ENCODE results near the gene BNC2. TPM values are rescaled to one million over a fixed set of nuclear protein-coding genes. Genes with fewer than 3 reads are reported as not detected.

The BNC2 gene
- total and polyA plus RNA-seq, 7 experiments from 2014 or later, result 0.05 to 1.5 (median 0.59) TPM; not detected in 3

- H3K36me3 ChIP-seq (ENCODE audit: control insufficient read depth in 2 of 3, insufficient read depth in 3 of 3, low read length in 3 of 3), result no peaks in the 10 kb centered on the region
- H3K4me1 Mint-ChIP-seq, result no peaks in the 10 kb centered on the region
- H3K27ac Mint-ChIP-seq, result no peak overlapping the region
- CTCF ChIA-PET, result no interaction called here
- H3K27ac ChIP-seq (ENCODE audit: low read depth, low read length), result no peak overlapping the region
- no peaks in the 10 kb centered on the region for H3K4me1 ChIP-seq (ENCODE audit: control insufficient read depth in 2 of 2, insufficient read depth in 2 of 2, low read length in 2 of 2)
- no peaks in the 10 kb centered on the region for H3K9me3 ChIP-seq (ENCODE audit: control insufficient read depth in 2 of 3, low read length in 3 of 3)
- no peak for ATAC-seq
- peaks cover 0 to 5% (median 0%) of the 10 kb centered on the region in 11 donors for H3K9me3 Mint-ChIP-seq
- POLR2A ChIA-PET, result no interaction called here
- H3K36me3 Mint-ChIP-seq, result no peaks in the 10 kb centered on the region
- H3K27me3 Mint-ChIP-seq, result peaks cover 0 to 3% (median 0%) of the 10 kb centered on the region in 5 donors
- H3K27me3 ChIP-seq (ENCODE audit: control insufficient read depth in 2 of 2, insufficient read depth in 2 of 2, low read length in 2 of 2), result no peaks in the 10 kb centered on the region
- intact Hi-C loops (cut with micrococcal nuclease), result no loop called here
- DNase-seq, result no peak
- no peak overlapping the region for H3K4me3 Mint-ChIP-seq
- no peak overlapping the region for H3K4me3 ChIP-seq (ENCODE audit: low read length)
Observed at GRCh38 chr9:16639644-16640043, 230.8 kb downstream of the BNC2 start.

DNA sequence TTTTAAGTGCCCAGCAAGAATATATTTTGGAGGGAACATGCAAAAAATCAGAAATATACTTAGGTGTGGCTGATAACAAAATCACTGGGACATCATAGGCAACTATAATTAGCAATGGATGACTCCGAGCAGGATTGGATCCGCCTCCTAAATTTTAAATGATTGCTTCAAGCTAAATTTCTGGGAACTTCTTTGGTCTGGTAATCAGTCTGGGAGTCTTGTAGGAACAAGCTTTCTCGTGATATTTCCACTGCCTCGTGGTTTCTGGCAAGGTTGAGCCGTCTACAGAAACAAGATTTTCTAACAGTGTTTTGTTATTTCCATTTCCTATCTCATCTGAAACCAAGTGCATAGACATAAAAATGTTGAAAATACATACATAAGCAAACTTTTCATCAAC is 232.6 kb downstream of the BNC2 start:
- no peak for ATAC-seq
- H3K9me3 Mint-ChIP-seq, result peaks cover 0 to 5% (median 0%) of the 10 kb centered on the region in 11 donors
- H3K27ac Mint-ChIP-seq, result no peak overlapping the region
- peaks cover 0 to 3% (median 0%) of the 10 kb centered on the region in 5 donors for H3K27me3 Mint-ChIP-seq
- H3K4me3 Mint-ChIP-seq, result no peak overlapping the region
- no peak for DNase-seq
- H3K36me3 Mint-ChIP-seq, result no peaks in the 10 kb centered on the region
- POLR2A ChIA-PET, result no interaction called here
- no peak overlapping the region for H3K27ac ChIP-seq (ENCODE audit: low read depth, low read length)
- H3K4me1 ChIP-seq (ENCODE audit: control insufficient read depth in 2 of 2, insufficient read depth in 2 of 2, low read length in 2 of 2), result no peaks in the 10 kb centered on the region
- no peak overlapping the region for H3K4me3 ChIP-seq (ENCODE audit: low read length)
- no peaks in the 10 kb centered on the region for H3K4me1 Mint-ChIP-seq
- no peaks in the 10 kb centered on the region for H3K27me3 ChIP-seq (ENCODE audit: control insufficient read depth in 2 of 2, insufficient read depth in 2 of 2, low read length in 2 of 2)
- intact Hi-C loops (cut with micrococcal nuclease), result no loop called here
- H3K36me3 ChIP-seq (ENCODE audit: control insufficient read depth in 2 of 3, insufficient read depth in 3 of 3, low read length in 3 of 3), result no peaks in the 10 kb centered on the region
- no peaks in the 10 kb centered on the region for H3K9me3 ChIP-seq (ENCODE audit: control insufficient read depth in 2 of 3, low read length in 3 of 3)
- CTCF ChIA-PET, result no interaction called here

DNA sequence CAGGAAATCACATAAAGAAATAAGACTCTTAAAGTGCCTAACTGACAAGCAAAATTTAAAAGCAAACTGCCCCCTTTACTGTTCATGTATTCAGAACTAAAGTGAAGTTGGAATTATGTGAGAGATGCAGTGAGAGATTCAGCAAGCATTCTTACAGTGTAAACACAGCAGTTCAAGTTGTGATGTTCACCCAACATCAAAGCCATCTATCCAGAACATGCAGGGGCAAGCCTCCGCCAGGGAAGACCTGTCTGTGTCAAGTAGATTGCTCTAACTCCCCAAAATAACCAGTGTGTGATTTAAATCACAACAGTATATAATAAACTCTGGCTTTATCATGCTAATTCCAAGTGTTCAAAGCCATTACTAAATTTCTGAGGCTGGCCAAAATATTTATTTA is 233.3 kb downstream of the BNC2 start:
- no peak for DNase-seq
- H3K36me3 ChIP-seq (ENCODE audit: control insufficient read depth in 2 of 3, insufficient read depth in 3 of 3, low read length in 3 of 3), result no peaks in the 10 kb centered on the region

DNA sequence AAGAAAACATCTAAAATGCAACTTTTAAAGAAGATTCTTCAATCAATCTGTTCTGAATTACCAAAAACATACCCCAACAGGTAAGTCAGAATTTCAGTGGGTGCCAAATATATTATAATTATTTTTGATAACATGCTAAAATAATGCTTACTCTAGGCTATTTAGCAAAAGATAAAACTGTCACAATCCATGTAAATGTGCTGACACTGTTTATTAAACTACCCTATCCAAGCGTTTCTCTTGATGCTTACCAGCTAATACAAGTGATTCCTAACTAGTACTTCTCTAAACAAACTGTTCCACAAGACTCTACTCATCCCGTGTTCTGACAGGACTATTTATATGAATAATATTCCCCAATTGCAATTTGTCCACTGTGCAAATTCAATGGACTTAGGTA is 236.7 kb downstream of the BNC2 start:
- Mint-ChIP-seq H3K4me1 (no peaks in the 10 kb centered on the region), H3K27me3 (no peaks in the 10 kb centered on the region), H3K4me3 (no peak overlapping the region), H3K27ac (no peak overlapping the region), H3K36me3 (no peaks in the 10 kb centered on the region), H3K9me3 (peaks cover 0 to 5% (median 0%) of the 10 kb centered on the region in 11 donors)
- ChIA-PET CTCF (no interaction called here), POLR2A (no interaction called here)
- H3K27ac ChIP-seq (ENCODE audit: low read depth, low read length), result no peak overlapping the region
- H3K36me3 ChIP-seq (ENCODE audit: control insufficient read depth in 2 of 3, insufficient read depth in 3 of 3, low read length in 3 of 3), result no peaks in the 10 kb centered on the region
- intact Hi-C loops (cut with micrococcal nuclease), result no loop called here
- no peaks in the 10 kb centered on the region for H3K27me3 ChIP-seq (ENCODE audit: control insufficient read depth in 2 of 2, insufficient read depth in 2 of 2, low read length in 2 of 2)
- no peak for ATAC-seq
- DNase-seq, result no peak
- H3K4me1 ChIP-seq (ENCODE audit: control insufficient read depth in 2 of 2, insufficient read depth in 2 of 2, low read length in 2 of 2), result no peaks in the 10 kb centered on the region
- H3K4me3 ChIP-seq (ENCODE audit: low read length), result no peak overlapping the region
- no peaks in the 10 kb centered on the region for H3K9me3 ChIP-seq (ENCODE audit: control insufficient read depth in 2 of 3, low read length in 3 of 3)

More for the DNA sequence above, 233.3 kb downstream of the BNC2 start:
- H3K36me3 Mint-ChIP-seq, result no peaks in the 10 kb centered on the region
- peaks cover 0 to 5% (median 0%) of the 10 kb centered on the region in 11 donors for H3K9me3 Mint-ChIP-seq
- H3K27ac ChIP-seq (ENCODE audit: low read depth, low read length), result no peak overlapping the region
- ATAC-seq, result no peak
- ChIA-PET CTCF (no interaction called here), POLR2A (no interaction called here)
- H3K27me3 ChIP-seq (ENCODE audit: control insufficient read depth in 2 of 2, insufficient read depth in 2 of 2, low read length in 2 of 2), result no peaks in the 10 kb centered on the region
- no peaks in the 10 kb centered on the region for H3K4me1 Mint-ChIP-seq
- H3K9me3 ChIP-seq (ENCODE audit: control insufficient read depth in 2 of 3, low read length in 3 of 3), result no peaks in the 10 kb centered on the region
- no peak overlapping the region for H3K4me3 ChIP-seq (ENCODE audit: low read length)
- no peaks in the 10 kb centered on the region for H3K4me1 ChIP-seq (ENCODE audit: control insufficient read depth in 2 of 2, insufficient read depth in 2 of 2, low read length in 2 of 2)
- peaks cover 0 to 3% (median 0%) of the 10 kb centered on the region in 5 donors for H3K27me3 Mint-ChIP-seq
- no peak overlapping the region for H3K27ac Mint-ChIP-seq
- H3K4me3 Mint-ChIP-seq, result no peak overlapping the region
- intact Hi-C loops (cut with micrococcal nuclease), result no loop called here

DNA sequence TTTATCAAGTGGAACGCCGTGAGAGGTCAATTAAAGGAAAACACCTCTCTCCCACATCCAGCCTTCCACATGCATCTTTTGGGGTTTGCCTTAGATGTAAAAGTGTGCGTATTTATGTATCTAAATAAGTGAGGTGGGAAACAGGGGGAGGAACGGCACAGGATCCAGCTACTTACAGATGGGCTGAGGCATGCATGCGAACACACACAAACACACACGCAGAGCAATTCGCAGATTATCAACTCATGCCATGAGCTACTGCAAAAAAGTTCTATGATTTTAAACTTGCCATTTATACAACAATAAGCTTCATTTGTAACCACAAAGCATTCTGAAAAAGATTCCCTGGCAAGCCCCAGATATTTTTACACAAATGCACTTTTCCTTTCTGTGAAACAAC is 242.1 kb downstream of the BNC2 start:
- CTCF ChIA-PET, result no interaction called here
- no peaks in the 10 kb centered on the region for H3K27me3 Mint-ChIP-seq
- H3K9me3 ChIP-seq (ENCODE audit: control insufficient read depth in 2 of 3, low read length in 3 of 3), result no peaks in the 10 kb centered on the region
- H3K4me3 Mint-ChIP-seq, result no peak overlapping the region
- H3K9me3 Mint-ChIP-seq, result peaks cover 0 to 6% (median 0%) of the 10 kb centered on the region in 11 donors
- ATAC-seq (no peak), DNase-seq (no peak)
- H3K4me3 ChIP-seq (ENCODE audit: low read length), result no peak overlapping the region
- no peaks in the 10 kb centered on the region for H3K36me3 ChIP-seq (ENCODE audit: control insufficient read depth in 2 of 3, insufficient read depth in 3 of 3, low read length in 3 of 3)
- intact Hi-C loops (cut with micrococcal nuclease), result no loop called here
- no peaks in the 10 kb centered on the region for H3K27me3 ChIP-seq (ENCODE audit: control insufficient read depth in 2 of 2, insufficient read depth in 2 of 2, low read length in 2 of 2)
- no peak overlapping the region for H3K27ac ChIP-seq (ENCODE audit: low read depth, low read length)
- POLR2A ChIA-PET, result no interaction called here
- H3K36me3 Mint-ChIP-seq, result no peaks in the 10 kb centered on the region
- H3K4me1 Mint-ChIP-seq, result no peaks in the 10 kb centered on the region
- no peaks in the 10 kb centered on the region for H3K4me1 ChIP-seq (ENCODE audit: control insufficient read depth in 2 of 2, insufficient read depth in 2 of 2, low read length in 2 of 2)
- H3K27ac Mint-ChIP-seq, result no peak overlapping the region

- no peaks in the 10 kb centered on the region for H3K9me3 ChIP-seq (ENCODE audit: control insufficient read depth in 2 of 3, low read length in 3 of 3)
- no peak overlapping the region for H3K4me3 ChIP-seq (ENCODE audit: low read length)
- H3K36me3 ChIP-seq (ENCODE audit: control insufficient read depth in 2 of 3, insufficient read depth in 3 of 3, low read length in 3 of 3), result no peaks in the 10 kb centered on the region
- Mint-ChIP-seq H3K4me3 (no peak overlapping the region), H3K4me1 (no peaks in the 10 kb centered on the region), H3K9me3 (peaks cover 0 to 6% (median 0%) of the 10 kb centered on the region in 11 donors), H3K36me3 (no peaks in the 10 kb centered on the region), H3K27me3 (no peaks in the 10 kb centered on the region), H3K27ac (no peak overlapping the region)
- ATAC-seq (no peak), DNase-seq (no peak)
- ChIA-PET POLR2A (no interaction called here), CTCF (no interaction called here)
- H3K4me1 ChIP-seq (ENCODE audit: control insufficient read depth in 2 of 2, insufficient read depth in 2 of 2, low read length in 2 of 2), result no peaks in the 10 kb centered on the region
- no peaks in the 10 kb centered on the region for H3K27me3 ChIP-seq (ENCODE audit: control insufficient read depth in 2 of 2, insufficient read depth in 2 of 2, low read length in 2 of 2)
- no peak overlapping the region for H3K27ac ChIP-seq (ENCODE audit: low read depth, low read length)
- intact Hi-C loops (cut with micrococcal nuclease), result no loop called here
Observed at GRCh38 chr9:16627967-16628366, 242.5 kb downstream of the BNC2 start.

DNA sequence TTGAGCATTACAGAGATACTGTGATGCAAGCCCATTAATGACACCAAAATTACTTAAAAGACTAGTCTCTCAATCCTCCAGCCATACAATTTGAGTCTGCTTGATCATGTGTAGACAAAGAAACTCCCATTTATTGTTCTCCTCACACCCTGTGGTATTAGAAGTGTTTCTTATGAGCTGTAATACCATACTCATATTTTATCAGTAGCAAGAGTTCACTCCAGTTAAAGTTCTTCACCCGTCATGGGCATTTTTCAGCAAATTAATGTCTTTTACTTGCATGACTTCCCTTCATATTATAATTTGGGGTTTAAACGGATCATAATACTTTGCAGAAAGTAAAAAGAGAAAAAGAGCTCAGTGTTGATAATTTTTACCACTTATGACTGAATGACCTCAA is 242.9 kb downstream of the BNC2 start:
- POLR2A ChIA-PET, result no interaction called here
- H3K27ac ChIP-seq (ENCODE audit: low read depth, low read length), result no peak overlapping the region
- intact Hi-C loops (cut with micrococcal nuclease), result no loop called here
- H3K4me3 ChIP-seq (ENCODE audit: low read length), result no peak overlapping the region
- Mint-ChIP-seq H3K4me3 (no peak overlapping the region), H3K4me1 (no peaks in the 10 kb centered on the region), H3K9me3 (peaks cover 0 to 6% (median 0%) of the 10 kb centered on the region in 11 donors), H3K27me3 (no peaks in the 10 kb centered on the region), H3K27ac (no peak overlapping the region), H3K36me3 (no peaks in the 10 kb centered on the region)
- DNase-seq (no peak), ATAC-seq (no peak)
- H3K4me1 ChIP-seq (ENCODE audit: control insufficient read depth in 2 of 2, insufficient read depth in 2 of 2, low read length in 2 of 2), result no peaks in the 10 kb centered on the region
- H3K27me3 ChIP-seq (ENCODE audit: control insufficient read depth in 2 of 2, insufficient read depth in 2 of 2, low read length in 2 of 2), result no peaks in the 10 kb centered on the region
- no peaks in the 10 kb centered on the region for H3K9me3 ChIP-seq (ENCODE audit: control insufficient read depth in 2 of 3, low read length in 3 of 3)
- no peaks in the 10 kb centered on the region for H3K36me3 ChIP-seq (ENCODE audit: control insufficient read depth in 2 of 3, insufficient read depth in 3 of 3, low read length in 3 of 3)
- CTCF ChIA-PET, result no interaction called here

All from naive thymus-derived CD4-positive, alpha-beta T cell (primary cell).